PFSK-1 (cell line): ENCODE measurements around the gene ARHGAP6.

Source experiments
- FOXP2 ChIP-seq: optimal IDR thresholded peaks from 2 replicates; pipeline ENCODE3; 2011; ENCODE audit warnings: borderline replicate concordance, control low read depth, inconsistent platforms; ENCODE audit not compliant: insufficient read depth; ENCODE audit errors: extremely low read length, extremely low read depth
- POLR2AphosphoS5 ChIP-seq: IDR thresholded peaks from 2 replicates; pipeline ENCODE4 v1.6.1; 2012; ENCODE audit warnings: low read depth, mild to moderate bottlenecking, control low read depth, low read length, moderate library complexity
- REST ChIP-seq, 2 experiments: IDR thresholded peaks; 2 replicates each; pipeline versions ENCODE4 v1.6.1 to v1.8.0; 2011 to 2012; ENCODE audit warnings: low read depth in 2 of 2, low read length in 2 of 2, control low read depth in 1 of 2, inconsistent platforms in 1 of 2, mild to moderate bottlenecking in 1 of 2, moderate library complexity in 1 of 2; ENCODE audit not compliant: insufficient read depth in 1 of 2
- SIN3A ChIP-seq: IDR thresholded peaks from 2 replicates; pipeline ENCODE4 v1.6.1; 2012; ENCODE audit warnings: mild to moderate bottlenecking, low read length, moderate library complexity, borderline replicate concordance; ENCODE audit not compliant: insufficient read depth
- TAF1 ChIP-seq: IDR thresholded peaks from 2 replicates; pipeline ENCODE4 v1.6.1; 2012; ENCODE audit warnings: low read length, control low read depth, borderline replicate concordance; ENCODE audit not compliant: insufficient read depth

Gene ARHGAP6

GRCh38 chrX:11444052-11444451, 221.7 kb downstream of the ARHGAP6 start:
- TF ChIP-seq TAF1 (no peak), REST (IDR thresholded peaks at IDR 0.05; ENCODE audit: insufficient read depth in 1 of 2, low read depth in 2 of 2, low read length in 2 of 2) (no peak), FOXP2 (no peak), SIN3A (no peak), POLR2AphosphoS5 (no peak)

- TF ChIP-seq SIN3A, result no peak
- TF ChIP-seq FOXP2, result no peak
- no peak for TF ChIP-seq POLR2AphosphoS5
- no peak for TF ChIP-seq REST (IDR thresholded peaks at IDR 0.05; ENCODE audit: insufficient read depth in 1 of 2, low read depth in 2 of 2, low read length in 2 of 2)
- no peak for TF ChIP-seq TAF1
Measured at GRCh38 chrX:11439846-11440245, 225.9 kb downstream of the ARHGAP6 start.

GRCh38 chrX:11438767-11439166, 227.0 kb downstream of the ARHGAP6 start:
- TF ChIP-seq TAF1 (no peak), POLR2AphosphoS5 (no peak), FOXP2 (no peak)

- TF ChIP-seq FOXP2 (no peak), REST (IDR thresholded peaks at IDR 0.05; ENCODE audit: insufficient read depth in 1 of 2, low read depth in 2 of 2, low read length in 2 of 2) (no peak), TAF1 (no peak), SIN3A (no peak), POLR2AphosphoS5 (no peak)
Measured at GRCh38 chrX:11438380-11438723, 227.4 kb downstream of the ARHGAP6 start.

- no peak for TF ChIP-seq FOXP2
- TF ChIP-seq TAF1, result 0 out of 2 replicates have a peak, but pooled peaks have one; percentile 16
Measured at GRCh38 chrX:11437642-11438379, 227.9 kb downstream of the ARHGAP6 start.

- TF ChIP-seq TAF1 (no peak), REST (IDR thresholded peaks at IDR 0.05; ENCODE audit: insufficient read depth in 1 of 2, low read depth in 2 of 2, low read length in 2 of 2) (no peak), FOXP2 (no peak), SIN3A (no peak), POLR2AphosphoS5 (no peak)
Measured at GRCh38 chrX:11435568-11435967, 230.2 kb downstream of the ARHGAP6 start.
